GM18505 (cell line): ENCODE data around the gene ARHGEF6.

ENCODE experiments used
- ATAC-seq: cut with Tn5 transposase; IDR thresholded peaks from one replicate; pipeline ENCODE4 v1.9.1; 2021; ENCODE audit not compliant: unreplicated experiment
- POLR2A ChIP-seq: IDR thresholded peaks from 4 replicates; pipeline ENCODE4 v1.6.1; 2011; ENCODE audit warnings: borderline replicate concordance; ENCODE audit not compliant: insufficient read depth, insufficient read length; ENCODE audit errors: extremely low read depth

The ARHGEF6 gene

GRCh38 chrX:136626891-136627290 lies 153.8 kb downstream of the ARHGEF6 start:
- no peak for TF ChIP-seq POLR2A
- no peak for ATAC-seq

GRCh38 chrX:136626237-136626636 lies 154.5 kb downstream of the ARHGEF6 start:
- no peak for ATAC-seq
- TF ChIP-seq POLR2A: no peak

GRCh38 chrX:136625246-136625645 lies 155.5 kb downstream of the ARHGEF6 start:
- ATAC-seq: no peak
- TF ChIP-seq POLR2A: no peak

GRCh38 chrX:136623396-136623795 lies 157.3 kb downstream of the ARHGEF6 start:
- no peak for TF ChIP-seq POLR2A
- no peak for ATAC-seq

- no peak for TF ChIP-seq POLR2A
- ATAC-seq: no peak
These were observed 158.2 kb downstream of the ARHGEF6 start for GRCh38 chrX:136622568-136622967.

GRCh38 chrX:136620780-136621179 lies 160.0 kb downstream of the ARHGEF6 start:
- no peak for TF ChIP-seq POLR2A
- no peak for ATAC-seq

GRCh38 chrX:136619899-136620505 lies 160.7 kb downstream of the ARHGEF6 start:
- no peak for TF ChIP-seq POLR2A
- ATAC-seq: no peak

- peak; percentile 90 for ATAC-seq
- no peak for TF ChIP-seq POLR2A
These were observed 163.6 kb downstream of the ARHGEF6 start for GRCh38 chrX:136616987-136617685.
